Measurements from ENCODE around the gene GRIP1. TPM values are rescaled to one million over a fixed set of nuclear protein-coding genes. Genes with fewer than 3 reads are reported as not detected.

GRIP1 gene
- total RNA-seq, 1 experiment from 2014 or later = 22.5 TPM

- TF ChIP-seq HMGXB4 (CRISPR knock-in tag; IDR thresholded peaks at IDR 0.05) (no peak), ATF1 (CRISPR knock-in tag; IDR thresholded peaks at IDR 0.05) (no peak), HMGA2 (CRISPR knock-in tag; IDR thresholded peaks at IDR 0.05) (no peak), ZNF219 (CRISPR knock-in tag; IDR thresholded peaks at IDR 0.05; ENCODE audit: borderline replicate concordance) (no peak), NR1H2 (CRISPR knock-in tag; IDR thresholded peaks at IDR 0.05) (no peak), PRRX2 (CRISPR knock-in tag; IDR thresholded peaks at IDR 0.05) (no peak), ZNF138 (CRISPR knock-in tag; conservative IDR thresholded peaks at IDR 0.05) (no peak), ZNF396 (CRISPR knock-in tag; IDR thresholded peaks at IDR 0.05; ENCODE audit: borderline replicate concordance) (no peak), NR2C2 (CRISPR knock-in tag; IDR thresholded peaks at IDR 0.05) (no peak), ZNF317 (CRISPR knock-in tag; IDR thresholded peaks at IDR 0.05; ENCODE audit: borderline replicate concordance, low read depth) (no peak), MYBL2 (CRISPR knock-in tag; IDR thresholded peaks at IDR 0.05) (no peak), CTCF (IDR thresholded peaks at IDR 0.05) (no peak), CREB1 (CRISPR knock-in tag; IDR thresholded peaks at IDR 0.05) (no peak), JUN (CRISPR knock-in tag; IDR thresholded peaks at IDR 0.05) (no peak)
- TF ChIP-seq, protein P1, sequence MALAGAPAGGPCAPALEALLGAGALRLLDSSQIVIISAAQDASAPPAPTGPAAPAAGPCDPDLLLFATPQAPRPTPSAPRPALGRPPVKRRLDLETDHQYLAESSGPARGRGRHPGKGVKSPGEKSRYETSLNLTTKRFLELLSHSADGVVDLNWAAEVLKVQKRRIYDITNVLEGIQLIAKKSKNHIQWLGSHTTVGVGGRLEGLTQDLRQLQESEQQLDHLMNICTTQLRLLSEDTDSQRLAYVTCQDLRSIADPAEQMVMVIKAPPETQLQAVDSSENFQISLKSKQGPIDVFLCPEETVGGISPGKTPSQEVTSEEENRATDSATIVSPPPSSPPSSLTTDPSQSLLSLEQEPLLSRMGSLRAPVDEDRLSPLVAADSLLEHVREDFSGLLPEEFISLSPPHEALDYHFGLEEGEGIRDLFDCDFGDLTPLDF (CRISPR knock-in tag; IDR thresholded peaks at IDR 0.05) = no peak
- TF ChIP-seq, protein P2, sequence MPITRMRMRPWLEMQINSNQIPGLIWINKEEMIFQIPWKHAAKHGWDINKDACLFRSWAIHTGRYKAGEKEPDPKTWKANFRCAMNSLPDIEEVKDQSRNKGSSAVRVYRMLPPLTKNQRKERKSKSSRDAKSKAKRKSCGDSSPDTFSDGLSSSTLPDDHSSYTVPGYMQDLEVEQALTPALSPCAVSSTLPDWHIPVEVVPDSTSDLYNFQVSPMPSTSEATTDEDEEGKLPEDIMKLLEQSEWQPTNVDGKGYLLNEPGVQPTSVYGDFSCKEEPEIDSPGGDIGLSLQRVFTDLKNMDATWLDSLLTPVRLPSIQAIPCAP (CRISPR knock-in tag; IDR thresholded peaks at IDR 0.05) = no peak
- TF ChIP-seq, protein P3, sequence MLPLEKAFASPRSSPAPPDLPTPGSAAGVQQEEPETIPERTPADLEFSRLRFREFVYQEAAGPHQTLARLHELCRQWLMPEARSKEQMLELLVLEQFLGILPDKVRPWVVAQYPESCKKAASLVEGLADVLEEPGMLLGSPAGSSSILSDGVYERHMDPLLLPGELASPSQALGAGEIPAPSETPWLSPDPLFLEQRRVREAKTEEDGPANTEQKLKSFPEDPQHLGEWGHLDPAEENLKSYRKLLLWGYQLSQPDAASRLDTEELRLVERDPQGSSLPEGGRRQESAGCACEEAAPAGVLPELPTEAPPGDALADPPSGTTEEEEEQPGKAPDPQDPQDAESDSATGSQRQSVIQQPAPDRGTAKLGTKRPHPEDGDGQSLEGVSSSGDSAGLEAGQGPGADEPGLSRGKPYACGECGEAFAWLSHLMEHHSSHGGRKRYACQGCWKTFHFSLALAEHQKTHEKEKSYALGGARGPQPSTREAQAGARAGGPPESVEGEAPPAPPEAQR (CRISPR knock-in tag; IDR thresholded peaks at IDR 0.05) = no peak
- TF ChIP-seq, protein P4, sequence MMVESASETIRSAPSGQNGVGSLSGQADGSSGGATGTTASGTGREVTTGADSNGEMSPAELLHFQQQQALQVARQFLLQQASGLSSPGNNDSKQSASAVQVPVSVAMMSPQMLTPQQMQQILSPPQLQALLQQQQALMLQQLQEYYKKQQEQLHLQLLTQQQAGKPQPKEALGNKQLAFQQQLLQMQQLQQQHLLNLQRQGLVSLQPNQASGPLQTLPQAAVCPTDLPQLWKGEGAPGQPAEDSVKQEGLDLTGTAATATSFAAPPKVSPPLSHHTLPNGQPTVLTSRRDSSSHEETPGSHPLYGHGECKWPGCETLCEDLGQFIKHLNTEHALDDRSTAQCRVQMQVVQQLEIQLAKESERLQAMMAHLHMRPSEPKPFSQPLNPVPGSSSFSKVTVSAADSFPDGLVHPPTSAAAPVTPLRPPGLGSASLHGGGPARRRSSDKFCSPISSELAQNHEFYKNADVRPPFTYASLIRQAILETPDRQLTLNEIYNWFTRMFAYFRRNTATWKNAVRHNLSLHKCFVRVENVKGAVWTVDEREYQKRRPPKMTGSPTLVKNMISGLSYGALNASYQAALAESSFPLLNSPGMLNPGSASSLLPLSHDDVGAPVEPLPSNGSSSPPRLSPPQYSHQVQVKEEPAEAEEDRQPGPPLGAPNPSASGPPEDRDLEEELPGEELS (CRISPR knock-in tag; IDR thresholded peaks at IDR 0.05) = no peak
- TF ChIP-seq, protein P5, sequence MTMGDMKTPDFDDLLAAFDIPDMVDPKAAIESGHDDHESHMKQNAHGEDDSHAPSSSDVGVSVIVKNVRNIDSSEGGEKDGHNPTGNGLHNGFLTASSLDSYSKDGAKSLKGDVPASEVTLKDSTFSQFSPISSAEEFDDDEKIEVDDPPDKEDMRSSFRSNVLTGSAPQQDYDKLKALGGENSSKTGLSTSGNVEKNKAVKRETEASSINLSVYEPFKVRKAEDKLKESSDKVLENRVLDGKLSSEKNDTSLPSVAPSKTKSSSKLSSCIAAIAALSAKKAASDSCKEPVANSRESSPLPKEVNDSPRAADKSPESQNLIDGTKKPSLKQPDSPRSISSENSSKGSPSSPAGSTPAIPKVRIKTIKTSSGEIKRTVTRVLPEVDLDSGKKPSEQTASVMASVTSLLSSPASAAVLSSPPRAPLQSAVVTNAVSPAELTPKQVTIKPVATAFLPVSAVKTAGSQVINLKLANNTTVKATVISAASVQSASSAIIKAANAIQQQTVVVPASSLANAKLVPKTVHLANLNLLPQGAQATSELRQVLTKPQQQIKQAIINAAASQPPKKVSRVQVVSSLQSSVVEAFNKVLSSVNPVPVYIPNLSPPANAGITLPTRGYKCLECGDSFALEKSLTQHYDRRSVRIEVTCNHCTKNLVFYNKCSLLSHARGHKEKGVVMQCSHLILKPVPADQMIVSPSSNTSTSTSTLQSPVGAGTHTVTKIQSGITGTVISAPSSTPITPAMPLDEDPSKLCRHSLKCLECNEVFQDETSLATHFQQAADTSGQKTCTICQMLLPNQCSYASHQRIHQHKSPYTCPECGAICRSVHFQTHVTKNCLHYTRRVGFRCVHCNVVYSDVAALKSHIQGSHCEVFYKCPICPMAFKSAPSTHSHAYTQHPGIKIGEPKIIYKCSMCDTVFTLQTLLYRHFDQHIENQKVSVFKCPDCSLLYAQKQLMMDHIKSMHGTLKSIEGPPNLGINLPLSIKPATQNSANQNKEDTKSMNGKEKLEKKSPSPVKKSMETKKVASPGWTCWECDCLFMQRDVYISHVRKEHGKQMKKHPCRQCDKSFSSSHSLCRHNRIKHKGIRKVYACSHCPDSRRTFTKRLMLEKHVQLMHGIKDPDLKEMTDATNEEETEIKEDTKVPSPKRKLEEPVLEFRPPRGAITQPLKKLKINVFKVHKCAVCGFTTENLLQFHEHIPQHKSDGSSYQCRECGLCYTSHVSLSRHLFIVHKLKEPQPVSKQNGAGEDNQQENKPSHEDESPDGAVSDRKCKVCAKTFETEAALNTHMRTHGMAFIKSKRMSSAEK (CRISPR knock-in tag; IDR thresholded peaks at IDR 0.05; ENCODE audit: borderline replicate concordance) = no peak
- TF ChIP-seq, protein P6, sequence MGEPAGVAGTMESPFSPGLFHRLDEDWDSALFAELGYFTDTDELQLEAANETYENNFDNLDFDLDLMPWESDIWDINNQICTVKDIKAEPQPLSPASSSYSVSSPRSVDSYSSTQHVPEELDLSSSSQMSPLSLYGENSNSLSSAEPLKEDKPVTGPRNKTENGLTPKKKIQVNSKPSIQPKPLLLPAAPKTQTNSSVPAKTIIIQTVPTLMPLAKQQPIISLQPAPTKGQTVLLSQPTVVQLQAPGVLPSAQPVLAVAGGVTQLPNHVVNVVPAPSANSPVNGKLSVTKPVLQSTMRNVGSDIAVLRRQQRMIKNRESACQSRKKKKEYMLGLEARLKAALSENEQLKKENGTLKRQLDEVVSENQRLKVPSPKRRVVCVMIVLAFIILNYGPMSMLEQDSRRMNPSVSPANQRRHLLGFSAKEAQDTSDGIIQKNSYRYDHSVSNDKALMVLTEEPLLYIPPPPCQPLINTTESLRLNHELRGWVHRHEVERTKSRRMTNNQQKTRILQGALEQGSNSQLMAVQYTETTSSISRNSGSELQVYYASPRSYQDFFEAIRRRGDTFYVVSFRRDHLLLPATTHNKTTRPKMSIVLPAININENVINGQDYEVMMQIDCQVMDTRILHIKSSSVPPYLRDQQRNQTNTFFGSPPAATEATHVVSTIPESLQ (CRISPR knock-in tag; IDR thresholded peaks at IDR 0.05) = no peak
Measured at GRCh38 chr12:66301944-66302826, 376.7 kb downstream of the GRIP1 start, which contains the start of gene HELB (continued).

Measured in WTC11 (cell line).